ENCODE data around the gene FADS2. TPM values are rescaled to one million over a fixed set of nuclear protein-coding genes. Genes with fewer than 3 reads are reported as not detected.

FADS2 gene
- total and polyA plus RNA-seq, 2 experiments from 2014 or later = 317 to 356 TPM

DNA sequence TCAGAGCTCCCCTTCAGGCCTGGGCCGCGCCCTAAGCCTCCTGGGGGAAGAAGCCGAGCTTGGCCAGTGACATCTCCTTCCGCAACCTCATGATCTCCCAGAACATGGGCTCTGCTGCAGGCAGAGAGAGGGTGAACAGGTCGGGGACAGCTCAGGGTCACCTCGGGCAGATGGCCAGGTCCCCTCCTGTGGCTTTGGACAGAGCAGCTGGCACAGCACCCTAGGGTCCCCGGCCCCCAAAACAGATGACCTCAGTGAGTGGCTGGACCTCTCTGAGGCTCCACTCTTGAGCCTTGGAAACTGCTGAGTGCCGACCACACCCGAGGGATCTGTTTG is 70.1 kb downstream of the FADS2 start:
- H3K36me3 ChIP-seq (replicated peaks; ENCODE audit: insufficient read depth, low read depth) = no peaks in the 10 kb centered on the region
- no peak overlapping the region for H3K4me3 ChIP-seq
- H3K79me2 ChIP-seq = no peaks in the 10 kb centered on the region
- WGBS (ENCODE audit: low lambda C conversion rate, missing lambda C conversion rate) = 85% methylated on average over 9 of the region's 9 CpGs
- H3K27me3 ChIP-seq = no peaks in the 10 kb centered on the region
- no peak overlapping the region for H3K4me2 ChIP-seq
- no peaks in the 10 kb centered on the region for H4K20me1 ChIP-seq (ENCODE audit: insufficient read depth, poor library complexity, severe bottlenecking)
- DNase-seq (ENCODE audit: low spot score) = no peak
- H3K9me2 ChIP-seq (replicated peaks; ENCODE audit: insufficient read depth) = no peaks in the 10 kb centered on the region
- H3K4me1 ChIP-seq (ENCODE audit: insufficient read depth) = no peaks in the 10 kb centered on the region
- H2AFZ ChIP-seq = no peak overlapping the region
- TF ChIP-seq, protein P1, sequence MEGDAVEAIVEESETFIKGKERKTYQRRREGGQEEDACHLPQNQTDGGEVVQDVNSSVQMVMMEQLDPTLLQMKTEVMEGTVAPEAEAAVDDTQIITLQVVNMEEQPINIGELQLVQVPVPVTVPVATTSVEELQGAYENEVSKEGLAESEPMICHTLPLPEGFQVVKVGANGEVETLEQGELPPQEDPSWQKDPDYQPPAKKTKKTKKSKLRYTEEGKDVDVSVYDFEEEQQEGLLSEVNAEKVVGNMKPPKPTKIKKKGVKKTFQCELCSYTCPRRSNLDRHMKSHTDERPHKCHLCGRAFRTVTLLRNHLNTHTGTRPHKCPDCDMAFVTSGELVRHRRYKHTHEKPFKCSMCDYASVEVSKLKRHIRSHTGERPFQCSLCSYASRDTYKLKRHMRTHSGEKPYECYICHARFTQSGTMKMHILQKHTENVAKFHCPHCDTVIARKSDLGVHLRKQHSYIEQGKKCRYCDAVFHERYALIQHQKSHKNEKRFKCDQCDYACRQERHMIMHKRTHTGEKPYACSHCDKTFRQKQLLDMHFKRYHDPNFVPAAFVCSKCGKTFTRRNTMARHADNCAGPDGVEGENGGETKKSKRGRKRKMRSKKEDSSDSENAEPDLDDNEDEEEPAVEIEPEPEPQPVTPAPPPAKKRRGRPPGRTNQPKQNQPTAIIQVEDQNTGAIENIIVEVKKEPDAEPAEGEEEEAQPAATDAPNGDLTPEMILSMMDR (IDR thresholded peaks at IDR 0.05; ENCODE audit: poor library complexity) = no peak
- TF ChIP-seq EZH2 (IDR thresholded peaks at IDR 0.05; ENCODE audit: borderline replicate concordance) (no peak), EZH2phosphoT487 (IDR thresholded peaks at IDR 0.05; ENCODE audit: low read depth, severe bottlenecking, unreplicated experiment) (no peak)
- no peak overlapping the region for H3K27ac ChIP-seq
- no peaks in the 10 kb centered on the region for H3K9me3 ChIP-seq (ENCODE audit: low read depth)

DNA sequence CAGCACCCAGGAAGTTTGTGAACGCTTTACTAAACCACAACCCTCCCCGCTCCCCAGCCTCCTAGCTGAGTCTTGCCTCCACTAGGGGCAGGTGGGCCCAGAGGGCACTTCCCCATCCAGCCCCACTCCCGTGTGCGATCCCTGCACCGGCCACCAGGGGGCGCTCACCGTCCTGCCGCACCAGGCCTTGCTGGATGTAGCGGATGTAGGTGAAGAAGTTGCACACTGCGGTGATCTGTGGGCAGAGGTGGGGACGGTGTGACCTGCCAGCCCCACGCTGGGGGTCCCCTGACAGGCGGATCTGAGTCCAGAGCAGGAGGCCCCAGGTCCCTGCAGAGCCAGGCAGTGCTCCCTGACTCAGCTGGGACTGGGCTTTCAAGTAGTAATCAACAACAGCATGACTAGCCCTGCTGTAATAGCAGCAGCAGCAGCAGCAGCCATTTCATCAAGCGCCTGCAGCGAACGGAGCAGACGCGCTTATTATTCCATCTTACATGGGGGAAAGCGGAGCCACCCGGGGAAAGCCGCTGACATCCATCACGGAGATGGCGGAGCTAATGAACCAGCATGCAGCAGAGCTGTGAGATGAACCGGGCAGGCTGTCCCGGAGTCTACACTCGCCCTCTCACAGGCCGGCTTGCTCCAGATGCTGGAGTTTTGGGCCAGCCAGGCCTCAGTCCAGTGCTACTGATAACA is 71.2 kb downstream of the FADS2 start:
- WGBS (ENCODE audit: low lambda C conversion rate, missing lambda C conversion rate) = 54% methylated on average over 27 of the region's 27 CpGs
- no peaks in the 10 kb centered on the region for H3K9me3 ChIP-seq (ENCODE audit: low read depth)
- H3K36me3 ChIP-seq (replicated peaks; ENCODE audit: insufficient read depth, low read depth) = no peaks in the 10 kb centered on the region
- no peaks in the 10 kb centered on the region for H3K27me3 ChIP-seq
- H3K9me2 ChIP-seq (replicated peaks; ENCODE audit: insufficient read depth) = no peaks in the 10 kb centered on the region
- H3K4me2 ChIP-seq = no peak overlapping the region
- no peaks in the 10 kb centered on the region for H4K20me1 ChIP-seq (ENCODE audit: insufficient read depth, poor library complexity, severe bottlenecking)
- no peaks in the 10 kb centered on the region for H3K4me1 ChIP-seq (ENCODE audit: insufficient read depth)
- DNase-seq (ENCODE audit: low spot score) = peak; percentile 85
- no peak for TF ChIP-seq EZH2phosphoT487 (IDR thresholded peaks at IDR 0.05; ENCODE audit: low read depth, severe bottlenecking, unreplicated experiment)
- no peak for TF ChIP-seq EZH2 (IDR thresholded peaks at IDR 0.05; ENCODE audit: borderline replicate concordance)
- TF ChIP-seq, protein P1 (IDR thresholded peaks at IDR 0.05; ENCODE audit: poor library complexity) = peak; percentile 99
- no peak overlapping the region for H3K4me3 ChIP-seq
- no peak overlapping the region for H2AFZ ChIP-seq
- H3K79me2 ChIP-seq = no peaks in the 10 kb centered on the region
- no peak overlapping the region for H3K27ac ChIP-seq

DNA sequence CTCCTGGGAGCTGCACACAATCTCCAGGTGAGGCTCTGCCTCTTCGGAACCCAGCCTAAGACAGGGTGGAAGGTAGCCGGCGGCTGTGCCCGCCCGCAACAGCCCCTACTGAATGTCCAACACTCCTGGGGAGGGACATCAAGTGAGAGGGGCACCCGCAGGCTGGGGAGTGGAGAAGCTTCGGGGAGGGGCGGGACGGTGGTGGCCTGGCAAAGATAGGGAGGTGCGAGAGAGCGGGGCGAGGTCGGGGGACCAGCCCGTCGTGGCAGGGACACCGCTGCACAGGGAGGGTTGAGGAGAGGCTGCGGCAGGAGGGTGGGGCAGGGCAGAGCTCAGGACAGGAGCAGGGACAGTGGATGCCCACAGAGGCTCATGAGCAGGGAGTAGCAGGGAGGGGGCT is 72.2 kb downstream of the FADS2 start:
- DNase-seq (ENCODE audit: low spot score) = no peak
- 90% methylated on average over 11 of the region's 17 CpGs for WGBS (ENCODE audit: low lambda C conversion rate, missing lambda C conversion rate)
- TF ChIP-seq EZH2phosphoT487 (IDR thresholded peaks at IDR 0.05; ENCODE audit: low read depth, severe bottlenecking, unreplicated experiment) (no peak), EZH2 (IDR thresholded peaks at IDR 0.05; ENCODE audit: borderline replicate concordance) (no peak)
- TF ChIP-seq, protein P1 (IDR thresholded peaks at IDR 0.05; ENCODE audit: poor library complexity) = no peak

More for the DNA sequence above, 72.2 kb downstream of the FADS2 start:
- Histone ChIP-seq H3K9me2 (replicated peaks; ENCODE audit: insufficient read depth) (no peaks in the 10 kb centered on the region), H3K36me3 (replicated peaks; ENCODE audit: insufficient read depth, low read depth) (no peaks in the 10 kb centered on the region), H3K9me3 (ENCODE audit: low read depth) (no peaks in the 10 kb centered on the region), H3K4me3 (no peak overlapping the region), H3K4me1 (ENCODE audit: insufficient read depth) (peaks cover 4% of the 10 kb centered on the region), H3K79me2 (no peaks in the 10 kb centered on the region), H3K27ac (no peak overlapping the region), H2AFZ (no peak overlapping the region), H3K27me3 (no peaks in the 10 kb centered on the region), H4K20me1 (ENCODE audit: insufficient read depth, poor library complexity, severe bottlenecking) (no peaks in the 10 kb centered on the region), H3K4me2 (no peak overlapping the region)
